ENCODE data around the gene FIBCD1.

DNA sequence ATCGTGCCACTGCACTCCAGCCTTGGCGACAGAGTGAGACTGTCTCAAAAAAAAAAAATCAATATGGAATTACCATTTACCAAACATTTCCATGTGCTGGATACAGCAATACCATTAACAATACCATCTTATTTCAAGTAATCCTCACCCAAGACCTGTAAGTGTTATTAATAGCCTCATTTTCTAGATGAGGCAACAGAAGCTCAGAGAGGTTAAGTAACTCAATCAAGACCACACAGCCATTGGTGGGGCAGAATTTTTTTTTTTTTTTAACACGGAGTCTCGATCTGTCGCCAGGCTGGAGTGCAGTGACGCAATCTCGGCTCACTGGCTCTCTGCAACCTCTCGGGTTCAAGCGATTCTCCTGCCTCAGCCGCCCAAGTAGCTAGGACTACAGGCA is 3.6 kb upstream of the FIBCD1 start:
- TF ChIP-seq, protein P1, sequence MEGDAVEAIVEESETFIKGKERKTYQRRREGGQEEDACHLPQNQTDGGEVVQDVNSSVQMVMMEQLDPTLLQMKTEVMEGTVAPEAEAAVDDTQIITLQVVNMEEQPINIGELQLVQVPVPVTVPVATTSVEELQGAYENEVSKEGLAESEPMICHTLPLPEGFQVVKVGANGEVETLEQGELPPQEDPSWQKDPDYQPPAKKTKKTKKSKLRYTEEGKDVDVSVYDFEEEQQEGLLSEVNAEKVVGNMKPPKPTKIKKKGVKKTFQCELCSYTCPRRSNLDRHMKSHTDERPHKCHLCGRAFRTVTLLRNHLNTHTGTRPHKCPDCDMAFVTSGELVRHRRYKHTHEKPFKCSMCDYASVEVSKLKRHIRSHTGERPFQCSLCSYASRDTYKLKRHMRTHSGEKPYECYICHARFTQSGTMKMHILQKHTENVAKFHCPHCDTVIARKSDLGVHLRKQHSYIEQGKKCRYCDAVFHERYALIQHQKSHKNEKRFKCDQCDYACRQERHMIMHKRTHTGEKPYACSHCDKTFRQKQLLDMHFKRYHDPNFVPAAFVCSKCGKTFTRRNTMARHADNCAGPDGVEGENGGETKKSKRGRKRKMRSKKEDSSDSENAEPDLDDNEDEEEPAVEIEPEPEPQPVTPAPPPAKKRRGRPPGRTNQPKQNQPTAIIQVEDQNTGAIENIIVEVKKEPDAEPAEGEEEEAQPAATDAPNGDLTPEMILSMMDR (conservative IDR thresholded peaks at IDR 0.05; ENCODE audit: low read length), result no peak
- TF ChIP-seq EZH2phosphoT487 (IDR thresholded peaks at IDR 0.05; ENCODE audit: borderline replicate concordance, low read depth, low read length), result no peak

All from OCI-LY7 (cell line).